NK-92 treated with Interleukin-12 subunit alpha and Interleukin-12 subunit beta, amount 100 ng/mL, for 24 hours (cell line): ENCODE data around the gene PTPN1.
"Not testable (repeated sequence)": the region's sequence is repeated elsewhere in the genome, so short reads cannot be mapped to it uniquely, and the experiment has no call there.

Source experiments
- DNase-seq: peaks from one replicate; lab custom pipeline; 2025; lab: John Stamatoyannopoulos, UW

PTPN1 gene

GRCh38 chr20:50610212-50610718, 100.1 kb downstream of the PTPN1 start:
- DNase-seq: no peak

DNA sequence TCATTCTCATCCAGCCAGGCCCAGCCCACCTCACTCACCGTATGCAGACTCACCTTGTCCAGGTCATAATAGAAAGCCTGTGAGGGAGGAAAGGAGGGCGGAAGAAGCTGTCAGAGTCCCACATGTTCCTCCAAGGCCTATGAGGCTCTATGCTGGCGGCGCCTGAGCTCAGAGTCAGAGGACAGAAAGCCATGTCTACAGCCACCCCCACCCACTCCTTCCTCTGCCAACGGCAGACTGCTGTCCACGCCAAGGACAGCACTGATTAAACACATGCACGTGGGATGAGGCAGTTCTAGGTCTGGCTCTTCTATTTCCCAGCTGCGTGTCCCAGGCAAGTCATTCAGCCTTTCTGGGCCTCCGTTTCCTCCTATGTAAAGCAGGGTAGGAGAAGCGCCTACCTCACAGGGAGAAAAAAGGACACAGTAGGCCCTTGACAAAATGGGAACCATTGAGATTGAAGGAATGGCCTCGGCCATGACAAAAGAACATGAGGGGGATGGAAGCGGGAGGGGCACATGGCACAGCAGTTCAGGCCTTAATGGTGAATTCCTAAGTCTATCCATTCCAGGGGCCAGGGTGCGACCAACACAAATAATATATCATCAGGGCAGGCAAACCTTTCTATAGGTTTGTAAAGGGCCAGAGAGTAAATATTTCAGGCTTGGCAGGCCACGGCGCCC, 101.1 kb downstream of the PTPN1 start:
- DNase-seq: no peak

GRCh38 chr20:50613438-50614169, 103.4 kb downstream of the PTPN1 start:
- DNase-seq: no peak

GRCh38 chr20:50615407-50615806, 105.2 kb downstream of the PTPN1 start:
- no peak for DNase-seq

GRCh38 chr20:50617022-50617421, 106.8 kb downstream of the PTPN1 start:
- DNase-seq: no peak

- no peak for DNase-seq
Measured at GRCh38 chr20:50618537-50618936, 108.4 kb downstream of the PTPN1 start.

DNA sequence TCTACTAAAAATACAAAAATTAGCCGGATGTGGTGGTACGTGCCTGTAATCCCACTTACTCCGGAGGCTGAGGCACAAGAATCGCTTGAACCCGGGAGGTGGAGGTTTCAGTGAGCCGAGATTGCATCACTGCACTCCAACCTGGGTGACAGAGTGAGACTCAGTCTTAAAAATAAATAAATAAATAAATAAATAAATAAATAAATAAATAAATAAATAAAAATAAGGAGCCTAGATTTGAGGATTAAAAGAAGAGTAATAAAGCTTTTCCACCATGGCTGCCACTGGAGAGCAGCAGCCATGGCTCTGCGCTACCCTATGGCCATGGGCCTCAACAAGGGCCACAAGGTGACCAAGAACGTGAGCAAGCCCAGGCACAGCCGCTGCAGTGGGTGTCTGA, 110.3 kb downstream of the PTPN1 start:
- DNase-seq: not testable (repeated sequence)

- no peak for DNase-seq
Measured at GRCh38 chr20:50621068-50621665, 111.0 kb downstream of the PTPN1 start.

GRCh38 chr20:50624351-50625016, 114.3 kb downstream of the PTPN1 start:
- no peak for DNase-seq

DNA sequence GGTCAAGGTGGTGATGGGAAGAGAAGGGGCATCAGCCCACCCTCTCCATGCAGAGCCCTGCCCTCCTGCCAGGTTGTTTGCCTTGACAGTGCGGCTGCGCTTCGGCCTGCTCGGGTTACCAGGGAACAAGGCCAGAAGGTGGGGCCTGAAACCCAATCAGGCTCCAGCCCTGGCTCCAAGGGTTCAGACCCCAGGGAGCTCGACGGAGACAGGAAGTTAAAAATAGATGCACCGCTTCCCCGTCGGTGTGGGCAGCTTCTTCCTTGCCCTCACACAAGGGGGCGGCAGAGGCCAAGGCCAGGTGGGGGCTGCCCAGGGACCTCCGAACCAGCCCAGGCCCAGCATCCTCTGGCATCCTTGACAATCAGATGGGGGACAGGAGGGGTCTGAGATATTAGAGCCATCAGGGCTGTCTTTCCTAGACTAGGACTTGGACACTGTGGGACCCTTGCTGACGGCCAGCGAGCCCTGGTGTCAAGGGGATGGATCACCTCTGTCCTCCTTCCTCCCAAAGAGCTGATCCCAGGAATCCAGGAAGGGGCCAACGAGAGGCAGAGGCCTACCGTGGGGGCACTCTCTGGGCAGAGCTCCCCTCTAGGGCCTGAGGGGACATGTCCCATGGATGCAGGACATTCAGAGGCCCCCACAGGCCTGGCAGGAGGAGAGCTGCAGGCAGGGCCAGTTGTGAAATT, 115.9 kb downstream of the PTPN1 start:
- DNase-seq: no peak

DNA sequence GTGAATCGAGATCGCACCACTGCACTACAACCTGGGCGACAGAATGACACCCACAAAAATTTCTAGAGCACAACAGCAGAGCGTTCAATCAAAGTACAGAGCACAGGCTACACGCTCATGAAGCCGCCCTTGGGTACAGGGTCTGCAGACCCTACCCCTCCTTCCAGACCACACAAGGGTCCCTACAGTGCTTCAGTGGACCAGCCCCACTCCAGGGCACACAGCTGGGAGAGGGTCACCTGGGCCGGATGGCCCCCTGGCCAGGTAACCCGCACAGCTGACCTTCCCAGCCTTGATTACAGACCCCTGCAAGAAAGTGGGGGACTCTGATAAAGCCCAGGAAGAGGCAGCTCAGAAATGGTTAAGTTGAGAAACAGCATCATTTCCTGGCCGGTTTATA, 117.6 kb downstream of the PTPN1 start:
- no peak for DNase-seq

GRCh38 chr20:50628332-50628731, 118.1 kb downstream of the PTPN1 start:
- no peak for DNase-seq

- no peak for DNase-seq
Measured at GRCh38 chr20:50628853-50629669, 118.9 kb downstream of the PTPN1 start.

DNA sequence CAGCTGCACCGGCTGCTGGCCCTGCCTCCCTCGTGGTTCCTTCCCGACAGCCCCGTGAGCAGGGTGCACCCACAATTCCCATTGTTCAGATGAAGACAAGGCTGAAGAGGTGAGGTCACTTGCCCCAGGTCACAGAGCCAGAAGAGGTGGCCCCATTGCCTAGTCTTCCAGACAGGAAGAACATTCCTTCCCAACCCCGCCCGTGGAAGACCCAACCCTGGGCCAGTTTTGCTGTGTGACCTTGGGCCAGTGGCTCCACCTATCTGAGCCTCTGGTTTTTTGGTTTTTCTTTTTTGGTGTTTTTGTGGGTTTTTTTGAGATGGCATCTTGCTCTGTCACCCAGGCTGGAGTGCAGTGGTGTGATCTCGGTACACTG, 119.5 kb downstream of the PTPN1 start:
- no peak for DNase-seq

- no peak for DNase-seq
Measured at GRCh38 chr20:50630578-50631263, 120.5 kb downstream of the PTPN1 start.

DNA sequence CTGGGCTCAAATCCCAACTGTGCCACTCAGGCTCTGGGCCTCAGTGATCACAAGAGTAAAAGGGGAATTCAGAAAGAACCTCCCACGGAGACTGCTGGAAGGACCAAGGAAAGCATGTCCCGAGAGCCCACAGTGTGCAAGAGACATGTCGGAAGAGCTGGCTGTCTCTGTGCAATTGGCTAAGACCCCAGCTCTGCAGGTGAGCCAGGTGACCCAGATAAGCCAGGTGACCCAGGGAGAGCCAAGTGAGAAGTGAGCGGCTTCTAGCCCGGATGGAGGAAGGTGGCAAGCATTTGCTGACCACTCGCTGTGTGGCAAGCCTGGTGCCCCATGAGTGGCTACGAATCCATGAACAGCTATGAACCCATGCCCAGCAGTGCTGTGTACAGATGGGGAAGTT, 122.1 kb downstream of the PTPN1 start:
- no peak for DNase-seq

DNA sequence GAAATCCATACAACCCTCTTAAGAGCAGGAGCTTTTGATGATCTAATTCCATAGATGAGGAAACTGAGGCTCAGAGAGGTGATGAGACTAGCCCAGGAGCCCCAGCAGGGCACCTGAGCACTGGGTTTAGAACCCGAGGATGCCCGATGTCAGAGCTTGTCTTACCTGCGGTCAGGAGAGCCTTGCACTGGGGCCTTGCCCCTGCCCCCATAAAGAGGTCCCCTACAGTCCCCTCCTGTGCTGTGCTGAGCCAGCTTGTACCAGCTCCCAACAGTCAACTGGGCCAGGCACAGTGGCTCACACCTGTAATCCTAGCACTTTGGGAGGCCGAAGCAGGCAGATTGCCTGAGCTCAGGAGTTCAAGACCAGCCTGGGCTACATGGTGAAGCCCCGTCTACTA, 122.5 kb downstream of the PTPN1 start:
- no peak for DNase-seq

DNA sequence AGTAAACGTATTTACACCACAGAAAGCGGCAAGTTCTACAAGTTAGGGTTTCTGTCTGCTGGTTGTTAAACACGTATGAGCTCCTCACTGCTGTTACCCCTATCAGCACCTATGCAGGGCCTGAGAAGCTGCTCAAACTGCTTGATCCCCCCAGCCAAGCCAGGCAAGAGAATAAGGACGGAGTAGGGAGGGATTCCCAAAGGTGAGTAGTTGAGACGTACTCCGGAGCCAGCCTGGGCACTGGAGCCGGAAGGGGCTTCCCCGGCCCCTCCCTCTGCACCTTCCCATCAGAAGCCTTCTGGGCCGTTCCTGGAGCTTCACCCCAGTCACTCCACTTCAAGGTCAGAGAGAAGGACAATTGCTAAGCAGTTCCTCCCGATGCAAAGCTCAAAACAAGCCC, 123.2 kb downstream of the PTPN1 start:
- DNase-seq: no peak

- DNase-seq: no peak
Measured at GRCh38 chr20:50634191-50634590, 124.0 kb downstream of the PTPN1 start.
